A673 (cell line): ENCODE results near the gene OR4Q3.
"Not testable (repeated sequence)": the region's sequence is repeated elsewhere in the genome, so short reads cannot be mapped to it uniquely, and the experiment has no call there.

Experiments used
- EZH2 ChIP-seq: fragments of 200-600 bp; sonication (generic); IDR thresholded peaks from 2 replicates; pipeline ENCODE4 v1.6.1; 2017; ENCODE audit warnings: borderline replicate concordance, low read depth, mild to moderate bottlenecking, mixed read lengths, antibody characterized with exemption, low read length; ENCODE audit not compliant: poor library complexity, severe bottlenecking
- TF ChIP-seq, protein P1 (sequence below): fragments of 300-800, 200-600 bp; sonication (generic); conservative IDR thresholded peaks from 2 replicates; pipeline ENCODE4 v1.5.1; 2017; ENCODE audit warnings: low read depth, mild to moderate bottlenecking, antibody characterized with exemption, low read length, moderate library complexity, mixed read lengths

DNA sequence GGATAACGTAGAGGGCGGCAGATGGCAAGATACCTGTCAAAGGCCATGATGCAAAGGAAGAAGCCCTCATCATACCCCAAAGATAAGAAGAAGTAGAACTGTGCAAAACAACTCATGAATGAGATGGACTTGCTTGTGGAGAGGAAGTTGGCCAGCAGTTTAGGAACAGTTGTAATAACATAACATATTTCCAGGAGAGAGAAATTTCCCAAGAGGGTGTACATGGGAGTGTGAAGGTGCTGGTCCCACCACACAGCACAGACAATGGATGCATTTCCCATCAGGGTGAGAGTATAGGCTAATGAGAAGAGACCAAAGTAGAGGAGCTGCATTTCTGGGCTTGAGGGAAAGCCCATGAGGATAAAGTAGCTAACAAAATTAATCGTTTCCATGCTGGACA is 9.5 kb upstream of the OR4Q3 start:
- TF ChIP-seq, protein P1, sequence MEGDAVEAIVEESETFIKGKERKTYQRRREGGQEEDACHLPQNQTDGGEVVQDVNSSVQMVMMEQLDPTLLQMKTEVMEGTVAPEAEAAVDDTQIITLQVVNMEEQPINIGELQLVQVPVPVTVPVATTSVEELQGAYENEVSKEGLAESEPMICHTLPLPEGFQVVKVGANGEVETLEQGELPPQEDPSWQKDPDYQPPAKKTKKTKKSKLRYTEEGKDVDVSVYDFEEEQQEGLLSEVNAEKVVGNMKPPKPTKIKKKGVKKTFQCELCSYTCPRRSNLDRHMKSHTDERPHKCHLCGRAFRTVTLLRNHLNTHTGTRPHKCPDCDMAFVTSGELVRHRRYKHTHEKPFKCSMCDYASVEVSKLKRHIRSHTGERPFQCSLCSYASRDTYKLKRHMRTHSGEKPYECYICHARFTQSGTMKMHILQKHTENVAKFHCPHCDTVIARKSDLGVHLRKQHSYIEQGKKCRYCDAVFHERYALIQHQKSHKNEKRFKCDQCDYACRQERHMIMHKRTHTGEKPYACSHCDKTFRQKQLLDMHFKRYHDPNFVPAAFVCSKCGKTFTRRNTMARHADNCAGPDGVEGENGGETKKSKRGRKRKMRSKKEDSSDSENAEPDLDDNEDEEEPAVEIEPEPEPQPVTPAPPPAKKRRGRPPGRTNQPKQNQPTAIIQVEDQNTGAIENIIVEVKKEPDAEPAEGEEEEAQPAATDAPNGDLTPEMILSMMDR = not testable (repeated sequence)
- TF ChIP-seq EZH2 = not testable (repeated sequence)
